Muscle of leg (tissue), 11 donors: Measurements from ENCODE around the gene FAM131C. TPM values are rescaled to one million over a fixed set of nuclear protein-coding genes. Genes with fewer than 3 reads are reported as not detected.
A peak's percentile ranks its signal among the peaks of the same experiment; 100 is the strongest.
"Not testable (repeated sequence)": the region's sequence is repeated elsewhere in the genome, so short reads cannot be mapped to it uniquely, and the experiment has no call there.

Experiments
- DNase-seq: peaks from one replicate; pipeline ENCODE4 v3.0.0; 2013
- H3K27ac ChIP-seq: one replicate; pipeline ENCODE4 v1.5.1; 2013; ENCODE audit warnings: mild to moderate bottlenecking, low read length, control low read depth
- H3K27me3 ChIP-seq: one replicate; pipeline ENCODE4 v1.6.1; 2013; ENCODE audit warnings: low read length; ENCODE audit not compliant: control insufficient read depth, insufficient read depth
- H3K36me3 ChIP-seq: one replicate; pipeline ENCODE4 v1.6.1; 2013; ENCODE audit warnings: low read length; ENCODE audit not compliant: control insufficient read depth, insufficient read depth
- H3K4me1 ChIP-seq: one replicate; pipeline ENCODE4 v1.6.1; 2013; ENCODE audit warnings: low read length; ENCODE audit not compliant: control insufficient read depth, insufficient read depth
- H3K4me3 ChIP-seq: one replicate; pipeline ENCODE4 v1.5.1; 2013; ENCODE audit warnings: low read length, control low read depth
- H3K9me3 ChIP-seq: replicated peaks from 2 replicates; pipeline ENCODE4 v1.6.1; 2013; ENCODE audit warnings: low read depth, low read length; ENCODE audit not compliant: control insufficient read depth
- WGBS: methylation state at CpG from one replicate; pipeline ENCODE4 v1.1.5; 2013; ENCODE audit warnings: missing lambda C conversion rate; ENCODE audit not compliant: insufficient coverage; 5-methylcytosine and 5-hydroxymethylcytosine counted together
- polyA plus RNA-seq, 8 donors: library from polyadenylated mRNA; unstranded; fragments of 120-200 nt; gene quantifications; one replicate each; pipeline versions ENCODE4 v1.2.1 to v1.2.3, GENCODE V29; 2013; ENCODE audit warnings: inconsistent platforms in 1 of 8, low replicate concordance in 1 of 8; ENCODE audit not compliant: insufficient read length in 8 of 8, insufficient read depth in 1 of 8
- total RNA-seq: library from RNA; stranded (reverse); fragments of 120-200 nt; gene quantifications from one replicate; pipeline ENCODE4 v1.2.4, GENCODE V29; 2013

Gene FAM131C
- total and polyA plus RNA-seq, 9 donors: 0.09 to 0.53 (median 0.12) TPM; not detected in 2

- peaks cover 37% of the 10 kb centered on the region for H3K27me3 ChIP-seq
- not testable (repeated sequence) for DNase-seq, H3K27ac ChIP-seq, H3K4me3 ChIP-seq, H3K9me3 ChIP-seq, H3K36me3 ChIP-seq
- H3K4me1 ChIP-seq: peaks cover 21% of the 10 kb centered on the region
- no CpG with 5 or more reads among the region's 10 CpGs for WGBS
Measured at GRCh38 chr1:16026302-16026701, 47.1 kb downstream of the FAM131C start.

DNA sequence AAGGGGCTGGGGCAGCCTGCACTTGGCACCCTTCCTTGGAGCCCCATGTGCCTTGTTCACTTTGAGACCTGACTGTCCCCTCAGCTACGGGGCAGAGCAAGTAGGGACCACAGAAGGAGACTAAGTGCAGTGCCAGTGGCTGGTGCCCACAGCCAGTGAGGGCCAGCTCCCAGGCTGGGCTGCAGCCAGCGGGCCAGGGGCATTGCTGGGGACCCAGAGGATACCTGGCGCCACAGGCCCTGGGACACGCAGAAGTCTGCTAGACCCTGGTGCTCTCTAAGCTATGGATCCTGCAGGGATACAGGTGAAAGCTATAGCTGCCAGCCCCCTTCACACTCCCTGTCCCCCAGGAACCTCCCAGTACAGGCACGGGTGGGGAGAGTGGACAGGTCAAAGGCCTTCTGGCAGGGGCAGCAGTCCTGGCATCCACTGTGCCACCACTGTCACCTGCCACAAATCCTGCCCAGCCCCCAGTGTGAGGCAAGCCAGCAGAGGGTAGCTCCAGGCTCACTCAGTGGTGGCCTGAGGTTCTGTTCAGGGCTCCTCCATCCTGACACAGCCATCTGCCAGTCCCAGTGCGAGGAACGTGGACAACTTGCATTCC, 50.3 kb downstream of the FAM131C start:
- H3K27me3 ChIP-seq: peaks cover 38% of the 10 kb centered on the region
- H3K36me3 ChIP-seq: no peaks in the 10 kb centered on the region
- WGBS: 67% methylated on average over 6 of the region's 7 CpGs

GRCh38 chr1:16022393-16022792, 51.1 kb downstream of the FAM131C start:
- peaks cover 32% of the 10 kb centered on the region for H3K27me3 ChIP-seq

More for the DNA sequence above, 50.3 kb downstream of the FAM131C start:
- peaks cover 47% of the 10 kb centered on the region for H3K4me1 ChIP-seq
- DNase-seq: no peak
- H3K9me3 ChIP-seq: no peaks in the 10 kb centered on the region
- H3K4me3 ChIP-seq: no peak overlapping the region
- H3K27ac ChIP-seq: no peak overlapping the region

DNA sequence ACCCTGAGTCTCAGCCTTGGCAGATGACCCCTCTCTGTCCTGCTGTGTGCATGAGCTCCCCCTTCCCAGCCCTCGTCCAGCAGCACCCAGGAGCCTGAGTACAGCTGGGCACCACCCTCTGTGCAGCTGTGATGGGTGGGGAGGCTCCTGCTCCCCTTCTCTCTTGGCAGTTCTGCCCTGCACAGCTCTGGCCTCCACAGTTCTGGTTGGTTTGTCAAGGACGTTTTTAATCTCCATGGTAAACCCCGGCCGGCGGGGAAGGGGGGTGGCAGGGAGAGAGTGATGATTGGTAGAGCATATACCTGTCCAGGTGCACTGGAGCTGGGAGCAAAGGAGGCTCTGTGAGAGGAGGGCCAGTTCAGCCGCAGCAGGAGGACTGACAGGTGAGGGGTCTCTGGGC, 51.8 kb downstream of the FAM131C start, which contains the start of gene CLCNKA:
TSS of gene CLCNKA (plus strand) at position 356 of the 400 bp plus-strand sequence. CDS start 584 bp downstream, outside the sequence.
- H3K27ac ChIP-seq: no peak within 1 kb of the TSS
- no peak within 1 kb of the TSS for H3K4me3 ChIP-seq

More at GRCh38 chr1:16022393-16022792, 51.1 kb downstream of the FAM131C start:
- H3K4me3 ChIP-seq: no peak overlapping the region
- no peaks in the 10 kb centered on the region for H3K36me3 ChIP-seq
- H3K4me1 ChIP-seq: peaks cover 55% of the 10 kb centered on the region
- H3K27ac ChIP-seq: no peak overlapping the region
- 67% methylated on average over 2 of the region's 11 CpGs for WGBS
- H3K9me3 ChIP-seq: no peaks in the 10 kb centered on the region
- no peak for DNase-seq

DNA sequence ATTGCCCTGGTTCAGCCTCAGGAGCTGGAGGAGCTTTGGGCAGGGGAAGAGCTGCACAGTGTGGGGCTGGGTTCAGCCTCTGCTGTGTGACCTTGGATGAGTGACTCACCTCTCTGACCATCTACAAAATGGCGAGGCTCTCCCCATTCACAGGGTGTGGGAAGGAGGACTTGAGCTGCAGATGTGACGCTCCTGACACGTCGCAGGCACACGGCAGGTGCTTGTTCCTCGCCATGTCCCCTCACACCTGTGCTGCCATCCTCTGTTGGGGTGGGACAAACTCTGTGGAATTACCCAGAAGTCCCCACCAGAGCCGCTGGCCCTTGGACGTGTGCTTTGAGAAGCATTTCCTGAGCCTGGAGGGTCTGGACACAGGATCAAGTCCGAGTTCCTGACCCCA, 52.6 kb downstream of the FAM131C start:
- H3K9me3 ChIP-seq, H3K36me3 ChIP-seq, DNase-seq, H3K4me3 ChIP-seq, H3K27ac ChIP-seq: not testable (repeated sequence)
- 70% methylated on average over 4 of the region's 9 CpGs for WGBS
- Histone ChIP-seq H3K4me1 (peaks cover 62% of the 10 kb centered on the region), H3K27me3 (peaks cover 26% of the 10 kb centered on the region)

More for the DNA sequence above, 51.8 kb downstream of the FAM131C start, which contains the start of gene CLCNKA:
- Histone ChIP-seq H3K27me3 (peaks cover 26% of the 10 kb centered on the region), H3K36me3 (no peaks in the 10 kb centered on the region), H3K9me3 (no peaks in the 10 kb centered on the region), H3K4me1 (peaks cover 55% of the 10 kb centered on the region)
- DNase-seq: no peak
- WGBS: 44% methylated on average over 5 of the region's 6 CpGs

GRCh38 chr1:16020325-16020724, 53.1 kb downstream of the FAM131C start:
- WGBS: 92% methylated on average over 2 of the region's 6 CpGs
- Histone ChIP-seq H3K9me3 (no peaks in the 10 kb centered on the region), H3K4me3 (no peak overlapping the region), H3K4me1 (peaks cover 67% of the 10 kb centered on the region), H3K27ac (peak overlapping the region; percentile 97), H3K27me3 (peaks cover 26% of the 10 kb centered on the region), H3K36me3 (peaks cover 4% of the 10 kb centered on the region)
- DNase-seq: no peak

DNA sequence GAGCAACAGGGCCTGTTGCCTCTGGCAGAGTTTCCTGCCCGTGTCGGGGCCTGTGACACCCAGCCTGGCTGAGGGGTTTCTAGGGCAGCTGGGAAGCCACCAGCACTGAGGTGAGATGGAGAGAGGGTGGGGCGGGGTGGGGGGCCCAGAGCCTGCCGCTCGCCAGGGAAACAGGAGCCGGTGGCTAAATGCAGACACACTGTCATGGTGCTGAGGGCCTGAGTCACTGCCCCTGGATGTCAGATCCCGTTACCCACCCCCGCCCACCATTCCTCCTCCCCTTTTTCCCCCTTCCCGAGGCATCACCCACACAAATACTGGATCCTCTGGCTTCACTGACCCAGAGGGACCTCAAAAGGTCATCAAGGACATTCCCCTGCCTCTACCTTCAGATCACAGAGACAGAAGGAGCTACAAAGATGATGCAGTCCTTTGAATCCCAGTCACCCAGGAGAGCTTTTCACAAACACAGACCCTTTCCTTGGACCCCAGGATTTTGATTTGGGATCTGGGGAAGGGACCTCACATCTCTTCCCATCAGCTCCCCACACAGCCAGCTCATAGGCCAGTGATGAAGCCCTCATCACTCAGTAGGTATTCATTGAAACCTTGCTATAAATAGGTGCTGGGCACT, 53.7 kb downstream of the FAM131C start:
- Histone ChIP-seq H3K36me3 (peaks cover 8% of the 10 kb centered on the region), H3K27me3 (peaks cover 23% of the 10 kb centered on the region), H3K9me3 (no peaks in the 10 kb centered on the region), H3K4me3 (no peak overlapping the region), H3K27ac (peak overlapping the region; percentile 97), H3K4me1 (peaks cover 73% of the 10 kb centered on the region)
- peak; percentile 57 for DNase-seq
- WGBS: 54% methylated on average over 4 of the region's 9 CpGs

- H3K4me1 ChIP-seq: peaks cover 80% of the 10 kb centered on the region
- DNase-seq: no peak
- H3K4me3 ChIP-seq: no peak overlapping the region
Measured at GRCh38 chr1:16018749-16019643, 54.5 kb downstream of the FAM131C start.

GRCh38 chr1:16018308-16018707, 55.1 kb downstream of the FAM131C start:
- H3K36me3 ChIP-seq: peaks cover 8% of the 10 kb centered on the region
- H3K4me1 ChIP-seq: peaks cover 85% of the 10 kb centered on the region
- H3K9me3 ChIP-seq: no peaks in the 10 kb centered on the region
- peak overlapping the region; percentile 97 for H3K27ac ChIP-seq
- WGBS: no CpG with 5 or more reads among the region's 4 CpGs
- DNase-seq: peak; percentile 46
- peaks cover 18% of the 10 kb centered on the region for H3K27me3 ChIP-seq
- peak overlapping the region; percentile 53 for H3K4me3 ChIP-seq

More at GRCh38 chr1:16018749-16019643, 54.5 kb downstream of the FAM131C start:
- Histone ChIP-seq H3K27me3 (peaks cover 21% of the 10 kb centered on the region), H3K27ac (peak overlapping the region; percentile 97), H3K36me3 (peaks cover 8% of the 10 kb centered on the region), H3K9me3 (no peaks in the 10 kb centered on the region)
- WGBS: 67% methylated on average over 19 of the region's 23 CpGs
